SK-N-SH (cell line): ENCODE results near the gene PRPF18. TPM values are rescaled to one million over a fixed set of nuclear protein-coding genes. Genes with fewer than 3 reads are reported as not detected.

Experiments
- CTCF ChIA-PET: fragments of 300-600, 350-600 bp; formaldehyde crosslinking; extraction: SDS; loops from one replicate; lab custom pipeline; 2021; lab: Yijun Ruan, JAX
- POLR2A ChIA-PET: fragments of 350-600 bp; sonication (Branson Sonifier 250); formaldehyde crosslinking; extraction: SDS; loops from one replicate; lab custom pipeline; 2020; ENCODE audit warnings: antibody characterized with exemption, inconsistent platforms; lab: Yijun Ruan, JAX
- DNase-seq: peaks from one replicate; pipeline ENCODE4 v3.0.0; 2012
- H2AFZ ChIP-seq: fragments of 200-600 bp; sonication (generic); 2 replicates; pipeline ENCODE4 v1.8.1; 2016; ENCODE audit warnings: antibody characterized with exemption, mild to moderate bottlenecking, low read depth
- H3F3A ChIP-seq: fragments of 200-600 bp; sonication (generic); replicated peaks from 2 replicates; pipeline ENCODE3; 2016; ENCODE audit warnings: antibody characterized with exemption, mild to moderate bottlenecking; ENCODE audit not compliant: insufficient read depth
- H3K27ac ChIP-seq, 2 experiments: fragments of 200-500 bp in 1 of 2; fragments of 200-600 bp in 1 of 2; sonication (Bioruptor generic) in 1 of 2; sonication (generic), shearing (Covaris generic) in 1 of 2; 2 replicates each; pipeline versions ENCODE4 v1.5.1 to v1.6.1; 2014 to 2016; ENCODE audit warnings: low read depth in 2 of 2, inconsistent platforms in 1 of 2, low read length in 1 of 2, mild to moderate bottlenecking in 1 of 2, mixed read lengths in 1 of 2
- H3K27me3 ChIP-seq: fragments of 200-600 bp; sonication (generic), shearing (Covaris generic); 2 replicates; pipeline ENCODE4 v1.6.1; 2016; ENCODE audit warnings: mixed run types; ENCODE audit not compliant: insufficient read depth
- H3K36me3 ChIP-seq, 2 experiments: fragments of 200-500 bp in 1 of 2; fragments of 200-600 bp in 1 of 2; sonication (Bioruptor generic) in 1 of 2; sonication (generic) in 1 of 2; replicated peaks in 1 of 2; 2 replicates each; pipeline versions ENCODE3 to v1.5.1; 2014 to 2016; ENCODE audit warnings: low read length in 1 of 2, mild to moderate bottlenecking in 1 of 2; ENCODE audit not compliant: insufficient read depth in 2 of 2, control insufficient read depth in 1 of 2
- H3K4me1 ChIP-seq, 2 experiments: fragments of 200-500 bp in 1 of 2; fragments of 200-600 bp in 1 of 2; sonication (Bioruptor generic) in 1 of 2; sonication (generic), shearing (Covaris generic) in 1 of 2; 2 replicates each; pipeline versions ENCODE4 v1.5.1 to v1.6.1; 2014 to 2016; ENCODE audit warnings: low read depth in 1 of 2, low read length in 1 of 2, mixed run types in 1 of 2; ENCODE audit not compliant: insufficient read depth in 2 of 2, control insufficient read depth in 1 of 2
- H3K4me2 ChIP-seq: fragments of 200-600 bp; sonication (generic), shearing (Covaris generic); 2 replicates; pipeline ENCODE4 v1.6.1; 2017; ENCODE audit warnings: mixed run types
- H3K4me3 ChIP-seq, 2 experiments: fragments of 200-500 bp in 1 of 2; fragments of 200-600 bp in 1 of 2; sonication (Bioruptor generic) in 1 of 2; sonication (generic), shearing (Covaris generic) in 1 of 2; 2 replicates each; pipeline versions ENCODE4 v1.5.1 to v1.8.1; 2014 to 2016; ENCODE audit warnings: low read depth in 2 of 2, inconsistent platforms in 1 of 2, low read length in 1 of 2, mild to moderate bottlenecking in 1 of 2, mixed read lengths in 1 of 2, moderate library complexity in 1 of 2
- H3K79me2 ChIP-seq: fragments of 200-600 bp; sonication (generic); 2 replicates; pipeline ENCODE4 v1.8.1; 2017; ENCODE audit warnings: mild to moderate bottlenecking; ENCODE audit not compliant: insufficient read depth
- H3K9ac ChIP-seq: fragments of 200-600 bp; sonication (generic); 2 replicates; pipeline ENCODE4 v1.6.1; 2017; ENCODE audit warnings: mixed run types
- H3K9me2 ChIP-seq: fragments of 200-600 bp; sonication (generic); 2 replicates; pipeline ENCODE4 v1.6.1; 2017; ENCODE audit warnings: mixed run types
- H3K9me3 ChIP-seq: fragments of 200-600 bp; sonication (generic); 2 replicates; pipeline ENCODE4 v1.6.1; 2017; ENCODE audit warnings: mixed run types, mild to moderate bottlenecking, moderate library complexity
- H4K20me1 ChIP-seq: fragments of 200-600 bp; sonication (generic); 2 replicates; pipeline ENCODE4 v1.6.1; 2017; ENCODE audit warnings: mild to moderate bottlenecking, mixed run types; ENCODE audit not compliant: insufficient read depth
- CHD2 ChIP-seq: fragments of 150-350 bp; IDR thresholded peaks from 2 replicates; pipeline ENCODE4 v1.6.1; 2018; ENCODE audit warnings: low read length; ENCODE audit not compliant: partially characterized antibody
- ELF1 ChIP-seq: IDR thresholded peaks from 2 replicates; pipeline ENCODE4 v1.4.0; 2012
- EP300 ChIP-seq, 2 experiments: IDR thresholded peaks; 2 replicates each; pipeline versions ENCODE4 v1.4.0 to v1.6.1; 2012; ENCODE audit warnings: borderline replicate concordance in 1 of 2, low read depth in 1 of 2, low read length in 1 of 2
- EZH2phosphoT487 ChIP-seq: fragments of 200-600 bp; sonication (generic); IDR thresholded peaks from 2 replicates; pipeline ENCODE4 v1.6.1; 2017; ENCODE audit warnings: low read depth, mixed run types, mild to moderate bottlenecking, antibody characterized with exemption, moderate library complexity, borderline replicate concordance
- FOSL2 ChIP-seq: IDR thresholded peaks from 2 replicates; pipeline ENCODE4 v1.4.0; 2012; ENCODE audit warnings: low read depth, mild to moderate bottlenecking, moderate library complexity, borderline replicate concordance
- GABPA ChIP-seq: IDR thresholded peaks from 2 replicates; pipeline ENCODE4 v1.4.0; 2012; ENCODE audit warnings: low read depth, mild to moderate bottlenecking
- GATA2 ChIP-seq: sonication (generic); formaldehyde crosslinking; IDR thresholded peaks from 2 replicates; pipeline ENCODE4 v1.5.0; 2020; ENCODE audit warnings: mild to moderate bottlenecking, missing genetic modification reagents
- JUND ChIP-seq: IDR thresholded peaks from 2 replicates; pipeline ENCODE4 v1.4.0; 2012
- MAX ChIP-seq: IDR thresholded peaks from 2 replicates; pipeline ENCODE4 v1.4.0; 2012; ENCODE audit warnings: low read depth
- MEF2A ChIP-seq: IDR thresholded peaks from 2 replicates; pipeline ENCODE4 v1.4.0; 2012; ENCODE audit warnings: low read depth, borderline replicate concordance
- MXI1 ChIP-seq: IDR thresholded peaks from 2 replicates; pipeline ENCODE4 v1.6.1; 2012; ENCODE audit warnings: mild to moderate bottlenecking, low read depth, low read length, improper control_type of control experiment
- NRF1 ChIP-seq: IDR thresholded peaks from 2 replicates; pipeline ENCODE4 v1.6.1; 2012; ENCODE audit warnings: low read depth, mild to moderate bottlenecking, low read length
- POLR2AphosphoS5 ChIP-seq: IDR thresholded peaks from 2 replicates; pipeline ENCODE4 v1.6.1; 2012; ENCODE audit warnings: low read depth, low read length
- RAD21 ChIP-seq: IDR thresholded peaks from 2 replicates; pipeline ENCODE4 v1.6.1; 2012; ENCODE audit warnings: mild to moderate bottlenecking, low read length
- RFX5 ChIP-seq: IDR thresholded peaks from 2 replicates; pipeline ENCODE4 v1.6.1; 2012; ENCODE audit warnings: mild to moderate bottlenecking, improper control_type of control experiment, low read length
- RXRA ChIP-seq: IDR thresholded peaks from 2 replicates; pipeline ENCODE4 v1.4.0; 2012; ENCODE audit warnings: low read depth, mild to moderate bottlenecking, borderline replicate concordance
- SIN3A ChIP-seq: IDR thresholded peaks from 2 replicates; pipeline ENCODE4 v1.6.1; 2012; ENCODE audit warnings: low read depth, mild to moderate bottlenecking, low read length, moderate library complexity, borderline replicate concordance
- TCF12 ChIP-seq: IDR thresholded peaks from 2 replicates; pipeline ENCODE4 v1.4.0; 2012
- USF1 ChIP-seq: IDR thresholded peaks from 2 replicates; pipeline ENCODE4 v1.4.0; 2012; ENCODE audit warnings: low read depth, borderline replicate concordance
- ZBTB33 ChIP-seq: IDR thresholded peaks from 2 replicates; pipeline ENCODE4 v1.4.0; 2012; ENCODE audit warnings: low read depth, borderline replicate concordance
- WGBS: methylation state at CpG from one replicate; pipeline ENCODE4 v1.1.6; 2017; ENCODE audit warnings: low lambda C conversion rate; 5-methylcytosine and 5-hydroxymethylcytosine counted together
- polyA plus RNA-seq, 3 experiments: library from polyadenylated mRNA; depleted of rRNA; stranded (reverse); fragments of >200 nt; gene quantifications; 2 replicates each; pipeline ENCODE4 v1.2.3, GENCODE V29; 2012
- TF ChIP-seq, protein P1 (sequence below): fragments of 200-600 bp; sonication (generic); IDR thresholded peaks from 2 replicates; pipeline ENCODE4 v1.6.1; 2017; ENCODE audit warnings: antibody characterized with exemption, mild to moderate bottlenecking, moderate library complexity
- TF ChIP-seq, protein P2 (sequence below): IDR thresholded peaks from 2 replicates; pipeline ENCODE4 v1.6.1; 2012; ENCODE audit warnings: mild to moderate bottlenecking, low read depth, low read length, moderate library complexity

Gene PRPF18
- polyA plus RNA-seq, 1 of the 3 experiments (the other 2 are of a cell fraction), result 12.1 TPM

DNA sequence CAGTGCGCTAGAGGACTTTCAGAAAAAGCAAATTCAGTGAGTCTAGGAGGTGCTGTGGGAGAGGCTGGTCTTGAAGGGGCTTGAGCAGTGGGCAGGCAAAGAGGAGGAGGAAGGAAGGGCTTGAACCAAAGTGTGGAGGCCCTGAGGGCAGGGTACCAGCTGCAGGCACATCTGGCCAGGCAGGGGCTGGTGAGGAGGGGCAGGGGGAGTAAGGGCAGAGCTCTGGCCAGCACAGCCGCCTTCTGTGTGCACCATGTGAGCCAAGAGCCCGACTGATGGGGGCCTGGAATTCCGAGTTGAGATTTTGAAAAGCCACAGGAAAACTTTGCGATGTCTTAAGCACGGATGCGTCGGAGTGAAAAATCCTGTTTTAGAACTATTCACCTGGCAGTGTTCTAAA, 74.5 kb downstream of the PRPF18 start (continued):
- TF ChIP-seq, protein P1, sequence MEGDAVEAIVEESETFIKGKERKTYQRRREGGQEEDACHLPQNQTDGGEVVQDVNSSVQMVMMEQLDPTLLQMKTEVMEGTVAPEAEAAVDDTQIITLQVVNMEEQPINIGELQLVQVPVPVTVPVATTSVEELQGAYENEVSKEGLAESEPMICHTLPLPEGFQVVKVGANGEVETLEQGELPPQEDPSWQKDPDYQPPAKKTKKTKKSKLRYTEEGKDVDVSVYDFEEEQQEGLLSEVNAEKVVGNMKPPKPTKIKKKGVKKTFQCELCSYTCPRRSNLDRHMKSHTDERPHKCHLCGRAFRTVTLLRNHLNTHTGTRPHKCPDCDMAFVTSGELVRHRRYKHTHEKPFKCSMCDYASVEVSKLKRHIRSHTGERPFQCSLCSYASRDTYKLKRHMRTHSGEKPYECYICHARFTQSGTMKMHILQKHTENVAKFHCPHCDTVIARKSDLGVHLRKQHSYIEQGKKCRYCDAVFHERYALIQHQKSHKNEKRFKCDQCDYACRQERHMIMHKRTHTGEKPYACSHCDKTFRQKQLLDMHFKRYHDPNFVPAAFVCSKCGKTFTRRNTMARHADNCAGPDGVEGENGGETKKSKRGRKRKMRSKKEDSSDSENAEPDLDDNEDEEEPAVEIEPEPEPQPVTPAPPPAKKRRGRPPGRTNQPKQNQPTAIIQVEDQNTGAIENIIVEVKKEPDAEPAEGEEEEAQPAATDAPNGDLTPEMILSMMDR, result no peak
- TF ChIP-seq EP300 (IDR thresholded peaks at IDR 0.05; ENCODE audit: borderline replicate concordance in 1 of 2, low read depth in 1 of 2, low read length in 1 of 2) (no peak), ZBTB33 (no peak), MEF2A (no peak), RXRA (no peak), CHD2 (no peak), FOSL2 (no peak), RAD21 (no peak), ELF1 (no peak), RFX5 (no peak), NRF1 (no peak), MXI1 (no peak), SIN3A (no peak)

DNA sequence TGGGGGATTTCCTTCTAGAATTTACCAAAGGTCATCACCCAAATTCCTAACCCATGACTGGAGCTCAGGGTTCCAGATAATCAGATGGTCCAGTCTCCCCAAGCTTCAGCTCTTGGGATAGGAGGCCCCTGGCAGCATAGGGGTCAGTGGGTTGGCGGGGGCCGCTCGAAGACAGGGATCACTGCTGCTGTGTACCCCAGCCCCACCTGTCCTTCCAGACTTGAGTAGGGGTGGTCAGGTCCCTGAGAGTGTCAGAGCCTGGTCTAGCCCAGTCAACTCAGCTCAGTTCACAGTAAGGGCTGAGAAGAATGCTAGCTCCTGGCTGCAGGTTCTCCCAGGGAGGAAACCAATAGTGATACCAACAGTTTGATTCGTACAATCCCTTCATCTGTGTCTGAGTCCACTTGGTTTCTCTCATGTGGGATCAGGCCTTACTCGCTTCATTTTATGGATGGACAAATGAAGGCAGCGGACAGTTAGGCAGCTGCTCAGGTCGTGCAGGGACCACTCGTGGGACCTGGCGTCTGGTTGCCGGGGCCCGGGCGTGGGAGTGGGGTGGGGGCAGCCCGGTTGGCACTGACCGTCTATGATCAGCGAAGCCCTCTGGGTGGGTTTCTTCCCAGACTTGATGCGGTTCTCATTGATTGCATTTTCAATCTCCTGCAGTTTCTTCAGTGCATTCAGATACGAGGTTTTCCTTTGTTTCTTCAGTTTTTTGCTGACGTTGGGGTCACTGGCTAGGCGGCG, 78.9 kb downstream of the PRPF18 start:
- Histone ChIP-seq H3K9me2 (no peaks in the 10 kb centered on the region), H3K4me1 (peaks cover 0 to 4% of the 10 kb centered on the region in 2 experiments; a peak in 2 of 4 replicates), H3K36me3 (peaks cover 54 to 66% of the 10 kb centered on the region in 2 experiments), H3F3A (peaks cover 18% of the 10 kb centered on the region), H3K9ac (no peak overlapping the region), H3K79me2 (no peaks in the 10 kb centered on the region; the same call in 1 of the 2 replicates), H3K4me3 (no peak overlapping the region), H3K4me2 (no peak overlapping the region), H4K20me1 (no peaks in the 10 kb centered on the region), H2AFZ (no peak overlapping the region), H3K27ac (no peak overlapping the region)
- ChIA-PET POLR2A (no interaction called here), CTCF (interaction anchor here (0.5 to 1.0 kb wide), 3 partner anchors 9 to 111 kb away, joined by 3 to 5 read pairs (median 4); no protein-coding TSS in a partner anchor)
- no peak for DNase-seq
- WGBS, result 97% methylated on average over 11 of the region's 20 CpGs
- TF ChIP-seq CHD2, result no peak
- TF ChIP-seq POLR2AphosphoS5, result no peak
- TF ChIP-seq JUND, result no peak
- no peak for TF ChIP-seq MAX
- no peak for TF ChIP-seq MEF2A
- no peak for TF ChIP-seq TCF12
- TF ChIP-seq GABPA, result no peak
- no peak for TF ChIP-seq EZH2phosphoT487
- TF ChIP-seq USF1, result no peak
- TF ChIP-seq, protein P2, sequence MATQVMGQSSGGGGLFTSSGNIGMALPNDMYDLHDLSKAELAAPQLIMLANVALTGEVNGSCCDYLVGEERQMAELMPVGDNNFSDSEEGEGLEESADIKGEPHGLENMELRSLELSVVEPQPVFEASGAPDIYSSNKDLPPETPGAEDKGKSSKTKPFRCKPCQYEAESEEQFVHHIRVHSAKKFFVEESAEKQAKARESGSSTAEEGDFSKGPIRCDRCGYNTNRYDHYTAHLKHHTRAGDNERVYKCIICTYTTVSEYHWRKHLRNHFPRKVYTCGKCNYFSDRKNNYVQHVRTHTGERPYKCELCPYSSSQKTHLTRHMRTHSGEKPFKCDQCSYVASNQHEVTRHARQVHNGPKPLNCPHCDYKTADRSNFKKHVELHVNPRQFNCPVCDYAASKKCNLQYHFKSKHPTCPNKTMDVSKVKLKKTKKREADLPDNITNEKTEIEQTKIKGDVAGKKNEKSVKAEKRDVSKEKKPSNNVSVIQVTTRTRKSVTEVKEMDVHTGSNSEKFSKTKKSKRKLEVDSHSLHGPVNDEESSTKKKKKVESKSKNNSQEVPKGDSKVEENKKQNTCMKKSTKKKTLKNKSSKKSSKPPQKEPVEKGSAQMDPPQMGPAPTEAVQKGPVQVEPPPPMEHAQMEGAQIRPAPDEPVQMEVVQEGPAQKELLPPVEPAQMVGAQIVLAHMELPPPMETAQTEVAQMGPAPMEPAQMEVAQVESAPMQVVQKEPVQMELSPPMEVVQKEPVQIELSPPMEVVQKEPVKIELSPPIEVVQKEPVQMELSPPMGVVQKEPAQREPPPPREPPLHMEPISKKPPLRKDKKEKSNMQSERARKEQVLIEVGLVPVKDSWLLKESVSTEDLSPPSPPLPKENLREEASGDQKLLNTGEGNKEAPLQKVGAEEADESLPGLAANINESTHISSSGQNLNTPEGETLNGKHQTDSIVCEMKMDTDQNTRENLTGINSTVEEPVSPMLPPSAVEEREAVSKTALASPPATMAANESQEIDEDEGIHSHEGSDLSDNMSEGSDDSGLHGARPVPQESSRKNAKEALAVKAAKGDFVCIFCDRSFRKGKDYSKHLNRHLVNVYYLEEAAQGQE, result no peak
- TF ChIP-seq NRF1, result no peak
- no peak for TF ChIP-seq GATA2 (CRISPR knock-in tag)
- TF ChIP-seq, all 33 proteins: peak for 0
- H3K27me3 ChIP-seq, result no peaks in the 10 kb centered on the region
- no peaks in the 10 kb centered on the region for H3K9me3 ChIP-seq
